Activated CD4-positive, alpha-beta T cell treated with anti-CD3 and anti-CD28 coated beads, Interleukin-2, amount 10 ng/mL, durations not matched to agents 24 days and 14 days (primary cell): ENCODE results near the gene RHOXF1. TPM values are rescaled to one million over a fixed set of nuclear protein-coding genes. Genes with fewer than 3 reads are reported as not detected.
"Not testable (repeated sequence)": the region's sequence is repeated elsewhere in the genome, so short reads cannot be mapped to it uniquely, and the experiment has no call there.

Experiments used
- DNase-seq: peaks from one replicate; pipeline ENCODE4 v3.0.0; 2022
- H3K27ac Mint-ChIP-seq: one replicate; pipeline ENCODE4 v1.8.0; 2022; ENCODE audit warnings: mild to moderate bottlenecking, mixed read lengths
- H3K27me3 Mint-ChIP-seq: one replicate; pipeline ENCODE4 v1.8.0; 2022; ENCODE audit warnings: mixed read lengths
- H3K36me3 Mint-ChIP-seq: one replicate; pipeline ENCODE4 v1.8.0; 2022; ENCODE audit warnings: low read depth, mild to moderate bottlenecking, mixed read lengths
- H3K4me1 Mint-ChIP-seq: one replicate; pipeline ENCODE4 v1.8.0; 2021; ENCODE audit warnings: mixed read lengths
- H3K4me3 Mint-ChIP-seq: one replicate; pipeline ENCODE4 v1.8.0; 2022; ENCODE audit warnings: mild to moderate bottlenecking, moderate library complexity, mixed read lengths
- H3K9me3 Mint-ChIP-seq: one replicate; pipeline ENCODE4 v1.8.0; 2021; ENCODE audit warnings: mixed read lengths
- intact Hi-C: fragments of 100-400 bp; cut with micrococcal nuclease; formaldehyde crosslinking; loops from one replicate; pipeline ENCODE4 v1.15.1; 2023
- total RNA-seq: library from RNA; stranded (reverse); gene quantifications from 2 replicates; pipeline ENCODE4 v1.2.3, GENCODE V29; 2022

RHOXF1 gene, protein sequence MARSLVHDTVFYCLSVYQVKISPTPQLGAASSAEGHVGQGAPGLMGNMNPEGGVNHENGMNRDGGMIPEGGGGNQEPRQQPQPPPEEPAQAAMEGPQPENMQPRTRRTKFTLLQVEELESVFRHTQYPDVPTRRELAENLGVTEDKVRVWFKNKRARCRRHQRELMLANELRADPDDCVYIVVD
- not detected in 2 replicates for total RNA-seq

DNA sequence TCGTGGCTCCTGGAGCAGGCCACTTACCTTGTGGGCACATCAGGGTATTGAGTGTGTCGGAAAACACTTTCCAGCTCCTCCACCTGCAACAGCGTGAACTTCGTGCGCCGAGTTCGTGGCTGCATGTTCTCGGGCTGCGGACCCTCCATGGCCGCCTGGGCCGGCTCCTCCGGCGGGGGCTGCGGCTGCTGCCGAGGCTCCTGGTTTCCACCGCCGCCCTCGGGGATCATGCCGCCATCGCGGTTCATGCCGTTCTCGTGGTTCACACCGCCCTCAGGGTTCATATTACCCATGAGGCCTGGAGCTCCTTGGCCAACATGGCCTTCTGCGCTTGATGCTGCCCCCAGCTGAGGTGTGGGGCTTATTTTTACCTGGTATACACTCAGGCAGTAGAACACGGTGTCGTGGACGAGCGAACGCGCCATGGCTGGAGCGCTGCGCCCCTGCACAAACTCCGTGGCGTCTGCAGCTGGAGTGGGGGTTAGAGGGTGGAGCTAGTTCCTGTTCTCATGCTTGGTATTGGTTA is at the start of gene RHOXF1:
RHOXF1 (minus strand) TSS at position 476 of the 526 bp plus-strand sequence; CDS start at position 425, 51 bp downstream.
- no peaks in the 10 kb centered on the region for H3K4me1 Mint-ChIP-seq
- no peaks in the 10 kb centered on the region for H3K9me3 Mint-ChIP-seq

DNA sequence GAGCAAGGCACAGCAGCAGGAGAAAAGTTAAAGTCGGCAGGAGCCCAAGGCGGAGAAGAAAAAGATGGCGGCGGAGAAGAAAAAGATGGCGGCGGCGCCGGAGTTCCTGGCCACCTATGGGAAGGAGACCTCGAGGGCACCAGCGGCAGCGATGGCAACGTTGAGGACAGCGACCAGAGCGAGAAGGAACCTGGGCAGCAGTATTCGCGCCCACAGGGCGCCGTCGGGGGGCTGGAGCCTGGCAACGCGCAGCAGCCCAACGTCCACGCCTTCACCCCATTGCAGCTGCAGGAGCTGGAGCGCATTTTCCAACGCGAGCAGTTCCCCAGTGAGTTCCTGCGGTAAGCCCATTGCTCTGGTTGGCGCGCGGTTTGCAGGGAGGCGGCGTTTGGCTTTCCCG is 43.4 kb upstream of the RHOXF1 start:
- intact Hi-C loops, H3K9me3 Mint-ChIP-seq, DNase-seq, H3K4me1 Mint-ChIP-seq, H3K27ac Mint-ChIP-seq, H3K4me3 Mint-ChIP-seq, H3K27me3 Mint-ChIP-seq, H3K36me3 Mint-ChIP-seq: not testable (repeated sequence)

More for the DNA sequence above, at the start of gene RHOXF1:
- intact Hi-C loops, result no loop called here
- Mint-ChIP-seq H3K27me3 (no peaks in the 10 kb centered on the region), H3K27ac (no peak within 1 kb of the TSS), H3K4me3 (no peak within 1 kb of the TSS), H3K36me3 (no peaks in the 10 kb centered on the region)
- no peak for DNase-seq

DNA sequence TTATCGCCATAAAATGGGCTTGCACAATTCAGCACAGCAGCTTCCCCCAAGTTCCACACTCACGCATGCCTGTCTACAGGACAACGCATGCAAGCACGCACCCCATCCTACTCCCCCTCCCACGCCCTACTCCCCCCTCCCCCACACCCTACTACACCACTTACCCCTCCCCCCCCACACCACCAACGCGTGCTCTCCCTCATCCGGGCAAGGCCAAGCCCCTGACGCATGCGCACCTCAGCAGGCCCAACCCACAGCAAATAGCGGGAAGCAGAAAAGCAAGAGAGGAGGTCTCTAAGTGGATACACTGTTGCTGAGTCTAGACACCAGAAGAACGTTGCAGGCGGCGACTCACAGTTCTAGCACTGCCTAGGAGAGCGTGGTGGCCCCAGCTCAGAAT is 42.6 kb upstream of the RHOXF1 start, which contains the start of gene RHOXF2:
RHOXF2 (plus strand) TSS at position 301 of the 400 bp plus-strand sequence. CDS start 138 bp downstream, outside the sequence.
- DNase-seq, H3K36me3 Mint-ChIP-seq, H3K27me3 Mint-ChIP-seq, H3K9me3 Mint-ChIP-seq, intact Hi-C loops, H3K4me1 Mint-ChIP-seq, H3K4me3 Mint-ChIP-seq, H3K27ac Mint-ChIP-seq: not testable (repeated sequence)

DNA sequence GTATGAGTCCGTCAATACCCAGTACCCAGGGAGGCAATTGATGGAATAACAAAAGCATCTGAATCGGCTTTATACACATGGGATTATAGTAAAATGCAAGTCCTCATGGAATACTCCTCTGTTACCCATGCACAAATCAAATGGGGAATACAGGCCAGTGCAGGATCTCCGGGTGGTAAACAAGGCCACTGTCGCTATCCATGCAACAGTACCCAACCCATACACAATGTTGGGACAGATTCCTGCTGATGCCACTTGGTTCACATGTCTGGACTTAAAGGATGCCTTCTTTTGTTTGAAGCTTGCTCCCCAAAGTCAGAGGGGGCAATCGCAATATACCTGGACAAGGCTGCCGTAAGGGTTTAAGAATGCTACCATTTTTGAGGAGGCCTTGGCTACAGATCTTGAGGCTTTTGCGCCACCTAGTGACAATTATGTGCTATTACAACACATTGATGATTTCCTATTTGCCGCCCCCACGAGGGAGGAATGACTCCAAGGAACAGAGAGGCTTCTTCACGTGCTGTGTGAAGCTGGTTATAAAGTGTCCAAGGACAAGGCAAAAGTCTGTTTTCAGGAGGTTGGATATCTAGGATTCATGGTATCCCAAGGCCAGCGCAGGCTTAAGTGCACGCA is 34.5 kb upstream of the RHOXF1 start:
- H3K27ac Mint-ChIP-seq, H3K27me3 Mint-ChIP-seq, intact Hi-C loops, H3K4me3 Mint-ChIP-seq, DNase-seq, H3K36me3 Mint-ChIP-seq, H3K9me3 Mint-ChIP-seq, H3K4me1 Mint-ChIP-seq: not testable (repeated sequence)

DNA sequence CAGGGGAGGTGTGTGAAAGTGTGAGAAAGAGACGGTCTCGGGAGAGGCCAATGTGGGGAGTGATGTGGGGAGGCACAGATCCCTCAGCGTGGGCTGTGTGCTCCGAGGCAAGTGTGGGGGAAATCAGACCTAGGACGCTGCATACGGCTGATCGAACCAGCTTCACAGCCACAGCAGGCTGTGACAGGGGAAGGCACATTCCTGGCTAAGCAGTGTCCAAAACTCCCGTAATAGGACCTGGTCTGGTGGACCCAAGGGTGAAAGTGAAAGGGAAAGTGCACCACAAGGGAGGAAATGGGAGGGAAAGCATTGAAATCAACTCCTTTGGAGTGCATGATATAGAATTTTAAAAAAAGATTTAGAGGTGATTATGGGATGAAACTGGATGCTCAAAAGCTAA is 31.8 kb upstream of the RHOXF1 start:
- H3K27me3 Mint-ChIP-seq, result no peaks in the 10 kb centered on the region
- no peak overlapping the region for H3K27ac Mint-ChIP-seq
- DNase-seq, result no peak
- no peaks in the 10 kb centered on the region for H3K36me3 Mint-ChIP-seq
- H3K9me3 Mint-ChIP-seq, result no peaks in the 10 kb centered on the region
- H3K4me1 Mint-ChIP-seq, result peaks cover 19% of the 10 kb centered on the region
- intact Hi-C loops, result loop anchor here (10.0 kb wide), 1 partner anchor 163 kb away; no protein-coding TSS in a partner anchor
- H3K4me3 Mint-ChIP-seq, result no peak overlapping the region

DNA sequence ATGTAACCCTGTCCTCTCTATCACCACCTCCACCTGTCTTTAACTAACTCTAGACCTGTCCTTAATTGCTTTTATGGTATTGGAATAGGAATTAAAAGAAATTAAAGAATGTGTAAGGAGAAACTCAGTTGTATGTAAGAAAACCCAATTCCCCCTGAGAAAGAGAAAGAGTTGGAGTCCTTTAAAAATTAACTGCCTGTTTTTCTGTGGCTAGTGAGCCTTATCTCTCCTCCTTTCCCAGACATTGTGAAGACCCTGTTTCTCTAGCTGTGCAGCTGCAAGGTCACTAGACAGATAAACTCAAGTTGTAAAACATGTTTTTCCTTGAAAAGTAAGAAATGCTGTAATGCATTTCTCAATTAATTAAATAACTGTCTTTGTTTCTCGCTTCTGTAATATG is 30.6 kb upstream of the RHOXF1 start:
- not testable (repeated sequence) for H3K36me3 Mint-ChIP-seq, H3K27me3 Mint-ChIP-seq, DNase-seq, H3K9me3 Mint-ChIP-seq, H3K4me3 Mint-ChIP-seq
- peak overlapping the region; percentile 79 for H3K27ac Mint-ChIP-seq
- H3K4me1 Mint-ChIP-seq, result peaks cover 20% of the 10 kb centered on the region
- intact Hi-C loops, result loop anchor here (10.0 kb wide), 1 partner anchor 162 kb away; no protein-coding TSS in a partner anchor

DNA sequence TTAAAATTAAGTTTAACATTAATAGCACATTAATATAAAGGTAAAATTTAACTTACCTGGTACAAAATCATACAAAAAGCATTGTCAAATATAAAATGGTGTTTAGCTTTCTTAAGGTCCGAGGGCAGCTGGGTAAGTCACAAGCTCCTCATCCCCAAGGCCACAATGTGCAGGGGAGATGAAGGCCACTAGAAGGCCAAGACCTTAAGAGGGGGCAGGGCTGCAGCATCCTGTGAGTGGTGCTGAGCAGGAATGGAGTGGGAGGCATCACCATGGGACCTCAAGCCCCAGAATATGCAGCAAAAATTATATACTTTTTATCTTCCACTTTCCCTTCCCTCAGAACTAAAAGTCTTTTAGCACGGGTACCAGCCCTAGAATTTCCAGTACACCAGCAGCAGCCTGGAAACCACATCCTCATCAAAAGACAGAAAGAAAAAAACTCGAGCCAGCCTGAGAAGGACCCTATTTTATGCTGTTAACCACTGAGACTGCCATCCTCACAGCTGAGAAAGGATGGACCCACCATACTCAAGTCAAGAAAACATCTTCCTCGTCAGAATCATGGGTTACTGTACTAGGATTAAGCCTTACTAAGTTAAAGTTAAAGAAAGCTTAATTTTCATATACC is 29.7 kb upstream of the RHOXF1 start:
- Mint-ChIP-seq H3K27me3 (no peaks in the 10 kb centered on the region), H3K27ac (peak overlapping the region; percentile 79), H3K9me3 (no peaks in the 10 kb centered on the region), H3K4me3 (peak overlapping the region; percentile 26), H3K4me1 (peaks cover 22% of the 10 kb centered on the region), H3K36me3 (no peaks in the 10 kb centered on the region)
- intact Hi-C loops, result loop anchor here (10.0 kb wide), 1 partner anchor 161 kb away; no protein-coding TSS in a partner anchor
- DNase-seq, result peak; percentile 60

DNA sequence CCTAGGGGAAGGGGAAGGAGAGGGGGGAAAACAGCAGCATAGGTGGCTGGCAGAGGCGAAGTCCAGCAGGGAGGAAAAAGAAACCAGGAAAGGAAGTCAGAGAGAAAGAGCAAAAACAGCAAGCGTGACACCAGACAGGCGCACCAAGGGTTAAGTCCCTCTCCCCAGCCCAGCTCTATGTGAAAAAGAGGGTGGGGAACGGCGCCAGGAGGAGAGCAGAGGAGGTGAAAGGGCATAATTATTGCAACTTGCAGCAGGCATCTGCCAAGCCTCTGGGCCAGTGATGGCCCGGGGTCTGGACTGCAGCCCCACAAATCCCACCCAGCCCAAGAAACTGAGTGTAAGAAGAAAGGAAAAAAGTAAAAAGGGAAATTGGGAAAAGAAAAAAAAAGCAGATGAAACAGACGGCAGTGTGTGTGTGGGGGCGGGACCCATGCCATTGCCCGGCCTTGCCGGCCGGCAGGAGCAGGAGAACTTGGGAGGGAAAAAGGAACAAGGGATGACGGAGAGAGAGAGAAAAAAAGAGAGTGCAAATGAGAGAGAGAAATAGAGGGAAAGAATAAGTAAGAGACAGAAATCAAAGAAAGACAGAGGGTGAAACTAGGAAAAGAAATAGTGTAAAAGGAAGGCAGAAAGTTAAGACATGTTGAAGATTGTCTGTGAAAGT is 28.6 kb upstream of the RHOXF1 start:
- no peak for DNase-seq
- Mint-ChIP-seq H3K27ac (peak overlapping the region; percentile 6), H3K36me3 (no peaks in the 10 kb centered on the region), H3K4me3 (peak overlapping the region; percentile 42), H3K4me1 (peaks cover 22% of the 10 kb centered on the region), H3K27me3 (no peaks in the 10 kb centered on the region), H3K9me3 (no peaks in the 10 kb centered on the region)
- intact Hi-C loops, result loop anchor here (10.0 kb wide), 1 partner anchor 160 kb away; no protein-coding TSS in a partner anchor

DNA sequence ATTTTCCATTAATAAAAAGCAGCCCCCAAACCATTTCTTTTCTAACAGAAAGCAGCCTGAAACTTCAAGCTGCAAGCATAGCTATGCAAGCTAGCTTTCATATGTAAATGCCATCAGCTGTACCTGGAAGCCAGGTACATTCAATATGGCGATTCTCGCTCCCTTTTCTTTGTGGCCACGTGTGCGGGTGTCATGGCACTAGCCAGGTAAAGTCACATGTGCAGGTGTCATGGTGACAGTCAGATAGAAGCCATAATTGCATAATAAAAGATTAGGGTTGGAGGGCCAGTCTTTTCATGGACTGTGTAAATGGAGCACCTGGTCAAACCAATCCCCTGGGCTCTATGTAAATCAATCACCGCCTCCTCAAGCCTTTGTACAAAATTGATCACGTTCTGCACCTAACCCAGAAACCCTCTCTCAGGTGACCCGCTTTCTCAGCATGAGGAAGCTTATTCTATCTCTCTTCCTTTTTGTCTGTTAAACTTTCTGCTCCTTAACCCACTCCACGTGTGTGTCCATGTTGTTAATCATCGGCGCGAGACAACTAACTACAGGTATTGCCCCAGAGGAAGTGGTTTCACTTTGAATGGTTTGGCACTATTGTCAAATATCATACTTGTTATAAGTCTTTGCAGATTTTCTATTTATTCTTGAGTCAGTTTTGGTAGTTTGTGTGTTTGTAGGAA is 24.7 kb upstream of the RHOXF1 start:
- H3K27me3 Mint-ChIP-seq, result no peaks in the 10 kb centered on the region
- H3K36me3 Mint-ChIP-seq, result no peaks in the 10 kb centered on the region
- intact Hi-C loops, result loop anchor here (10.0 kb wide), 1 partner anchor 156 kb away; no protein-coding TSS in a partner anchor
- peaks cover 19% of the 10 kb centered on the region for H3K4me1 Mint-ChIP-seq
- DNase-seq, result peak; percentile 18
- no peak overlapping the region for H3K27ac Mint-ChIP-seq
- H3K4me3 Mint-ChIP-seq, result no peak overlapping the region
- H3K9me3 Mint-ChIP-seq, result no peaks in the 10 kb centered on the region

DNA sequence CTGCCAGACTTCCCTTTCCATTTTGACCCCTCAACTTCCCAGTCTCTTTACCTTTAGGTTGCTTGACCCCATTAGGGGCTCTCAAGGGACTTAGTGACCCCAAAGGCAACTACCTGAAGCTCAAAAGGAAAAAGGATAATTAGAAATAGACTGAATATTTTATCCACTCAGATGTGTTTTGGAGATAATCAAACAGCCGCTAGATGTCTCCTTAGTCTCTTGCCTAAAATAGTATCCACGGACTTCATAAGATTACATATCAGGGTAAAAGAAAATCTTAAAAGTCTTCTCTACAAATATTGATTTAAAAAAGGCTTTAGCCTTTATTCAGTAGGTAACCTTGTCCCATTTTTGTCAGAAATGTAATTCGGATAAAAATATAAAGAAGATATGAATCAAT is 21.7 kb upstream of the RHOXF1 start:
- Mint-ChIP-seq H3K4me1 (peaks cover 8% of the 10 kb centered on the region), H3K36me3 (no peaks in the 10 kb centered on the region), H3K27ac (no peak overlapping the region), H3K27me3 (no peaks in the 10 kb centered on the region), H3K4me3 (no peak overlapping the region), H3K9me3 (no peaks in the 10 kb centered on the region)
- no peak for DNase-seq
- intact Hi-C loops, result no loop called here

DNA sequence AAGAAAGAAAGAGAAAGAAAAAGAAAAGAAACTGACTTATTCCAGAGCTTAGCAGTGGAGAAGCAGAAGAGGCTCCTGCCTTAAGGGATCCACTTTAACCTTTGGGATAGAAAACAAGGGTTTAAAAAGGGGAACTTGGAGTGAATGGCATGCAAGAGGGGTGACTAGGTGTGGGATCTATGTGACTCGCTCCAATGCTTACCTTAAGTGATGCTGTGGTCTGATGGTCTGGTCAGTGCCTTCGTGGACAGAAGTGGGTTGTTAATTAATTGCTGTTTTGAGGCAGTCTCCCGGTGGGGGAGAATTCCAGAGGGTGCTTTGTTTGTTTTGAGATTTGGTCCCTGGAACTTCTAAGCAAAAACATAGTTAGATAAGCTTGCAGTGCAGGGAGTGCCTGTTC is 21.1 kb upstream of the RHOXF1 start:
- no peak overlapping the region for H3K27ac Mint-ChIP-seq
- no peaks in the 10 kb centered on the region for H3K36me3 Mint-ChIP-seq
- no peak overlapping the region for H3K4me3 Mint-ChIP-seq
- H3K4me1 Mint-ChIP-seq, result peaks cover 7% of the 10 kb centered on the region
- H3K27me3 Mint-ChIP-seq, result no peaks in the 10 kb centered on the region
- DNase-seq, result peak; percentile 11
- intact Hi-C loops, result no loop called here
- no peaks in the 10 kb centered on the region for H3K9me3 Mint-ChIP-seq

DNA sequence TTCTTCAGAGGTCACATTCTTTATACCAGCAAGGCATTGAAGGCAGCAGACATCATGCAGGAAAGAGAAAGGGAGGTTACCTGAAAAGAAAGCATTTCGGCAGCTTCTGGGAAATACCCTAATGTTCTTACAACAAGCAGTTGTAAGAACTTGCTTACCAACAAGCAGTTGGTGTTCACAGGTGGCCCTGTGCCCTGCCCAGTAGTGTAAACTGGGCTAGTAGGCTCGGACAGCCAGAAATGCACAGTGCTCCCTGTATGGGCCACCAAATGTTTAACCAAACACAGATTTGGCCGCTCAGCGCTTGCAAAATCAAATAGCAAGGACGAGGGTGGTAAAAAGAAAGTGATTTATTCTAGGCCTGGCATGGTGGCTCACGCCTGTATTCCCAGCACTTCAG is 20.4 kb upstream of the RHOXF1 start:
- Mint-ChIP-seq H3K36me3 (no peaks in the 10 kb centered on the region), H3K9me3 (no peaks in the 10 kb centered on the region), H3K27ac (no peak overlapping the region), H3K4me3 (no peak overlapping the region), H3K27me3 (no peaks in the 10 kb centered on the region), H3K4me1 (peaks cover 7% of the 10 kb centered on the region)
- DNase-seq, result no peak
- intact Hi-C loops, result no loop called here

DNA sequence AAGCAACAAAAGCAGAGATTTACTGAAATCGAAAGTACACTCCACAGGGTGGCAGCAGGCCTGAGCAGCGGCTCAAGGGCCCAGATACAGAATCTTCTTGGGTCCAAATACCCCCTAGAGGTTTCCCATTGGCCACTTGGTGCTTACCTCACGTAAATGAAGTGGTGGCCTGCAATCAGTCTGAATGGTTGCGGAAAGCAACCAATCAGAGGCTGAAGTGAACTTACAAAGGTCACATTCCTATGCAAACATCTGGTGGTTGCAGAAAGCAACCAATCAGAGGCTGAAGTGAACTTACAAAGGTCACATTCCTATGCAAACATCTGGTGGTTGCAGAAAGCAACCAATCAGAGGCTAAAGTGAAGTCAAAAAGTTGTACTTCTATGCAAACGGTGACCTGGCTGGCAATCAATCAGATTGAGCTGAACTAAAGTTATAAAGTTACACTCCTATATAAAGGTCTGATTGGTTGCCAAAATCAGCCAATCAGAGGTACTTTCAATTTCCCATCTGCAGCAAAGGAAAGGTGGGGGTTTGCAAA is 12.7 kb upstream of the RHOXF1 start:
- H3K27me3 Mint-ChIP-seq, H3K4me1 Mint-ChIP-seq: not testable (repeated sequence)

More for the DNA sequence above, 12.7 kb upstream of the RHOXF1 start:
- DNase-seq, H3K36me3 Mint-ChIP-seq, H3K9me3 Mint-ChIP-seq, H3K27ac Mint-ChIP-seq, H3K4me3 Mint-ChIP-seq: not testable (repeated sequence)
- intact Hi-C loops, result loop anchor here (10.0 kb wide), 1 partner anchor 614 kb away; no protein-coding TSS in a partner anchor
